Ishikawa (cell line): ENCODE results near the gene PLEKHH1.

Source experiments
- CEBPB ChIP-seq: IDR thresholded peaks from 2 replicates; pipeline ENCODE4 v1.6.1; 2012
- CREB1 ChIP-seq: IDR thresholded peaks from 2 replicates; pipeline ENCODE4 v1.6.1; 2012; ENCODE audit warnings: low read depth
- EGR1 ChIP-seq: IDR thresholded peaks from 2 replicates; pipeline ENCODE4 v1.6.1; 2012
- EP300 ChIP-seq: IDR thresholded peaks from 2 replicates; pipeline ENCODE4 v1.6.1; 2012; ENCODE audit warnings: borderline replicate concordance
- FOXM1 ChIP-seq: IDR thresholded peaks from 2 replicates; pipeline ENCODE4 v1.6.1; 2012; ENCODE audit warnings: low read depth, borderline replicate concordance
- MAX ChIP-seq: IDR thresholded peaks from 2 replicates; pipeline ENCODE4 v1.6.1; 2012
- NFIC ChIP-seq: IDR thresholded peaks from 2 replicates; pipeline ENCODE4 v1.6.1; 2012
- RAD21 ChIP-seq: IDR thresholded peaks from 2 replicates; pipeline ENCODE4 v1.6.1; 2012; ENCODE audit warnings: low read depth
- REST ChIP-seq: IDR thresholded peaks from 2 replicates; pipeline ENCODE4 v1.6.1; 2012; ENCODE audit warnings: low read depth, mild to moderate bottlenecking
- TAF1 ChIP-seq: IDR thresholded peaks from 2 replicates; pipeline ENCODE4 v1.6.1; 2012; ENCODE audit warnings: low read depth, mild to moderate bottlenecking
- TCF12 ChIP-seq: IDR thresholded peaks from 2 replicates; pipeline ENCODE4 v1.6.1; 2012; ENCODE audit warnings: low read depth
- TEAD4 ChIP-seq: IDR thresholded peaks from 2 replicates; pipeline ENCODE4 v1.6.1; 2012
- USF1 ChIP-seq: IDR thresholded peaks from 2 replicates; pipeline ENCODE4 v1.6.1; 2012
- YY1 ChIP-seq: IDR thresholded peaks from 2 replicates; pipeline ENCODE4 v1.6.1; 2012; ENCODE audit warnings: low read depth
- ZBTB7A ChIP-seq: IDR thresholded peaks from 2 replicates; pipeline ENCODE4 v1.6.1; 2012; ENCODE audit warnings: low read depth

The PLEKHH1 gene

GRCh38 chr14:67572608-67573007, 39.5 kb downstream of the PLEKHH1 start:
- TF ChIP-seq YY1: no peak
- TF ChIP-seq EGR1: no peak
- TF ChIP-seq TEAD4: no peak
- TF ChIP-seq FOXM1: no peak
- TF ChIP-seq TAF1: no peak
- no peak for TF ChIP-seq NFIC
- TF ChIP-seq MAX: no peak
- no peak for TF ChIP-seq CREB1
- TF ChIP-seq TCF12: no peak
- no peak for TF ChIP-seq USF1
- TF ChIP-seq REST: no peak
- TF ChIP-seq RAD21: no peak

GRCh38 chr14:67573228-67574010, 40.3 kb downstream of the PLEKHH1 start:
- TF ChIP-seq FOXM1 (no peak), NFIC (no peak), REST (no peak), USF1 (no peak), TEAD4 (no peak), TCF12 (no peak), RAD21 (no peak)

GRCh38 chr14:67574156-67574555, 41.1 kb downstream of the PLEKHH1 start:
- TF ChIP-seq EGR1 (no peak), USF1 (no peak), EP300 (no peak), CREB1 (no peak), FOXM1 (no peak), TEAD4 (no peak), TAF1 (no peak), CEBPB (no peak), RAD21 (no peak), YY1 (no peak), NFIC (no peak), TCF12 (no peak), REST (no peak), MAX (no peak)

- TF ChIP-seq USF1 (no peak), REST (no peak), RAD21 (no peak), YY1 (no peak), ZBTB7A (no peak), TEAD4 (no peak), CREB1 (no peak), FOXM1 (no peak), MAX (no peak), EP300 (no peak)
These were observed 41.7 kb downstream of the PLEKHH1 start for GRCh38 chr14:67574806-67575205.
